ENCODE results near the gene FOXF1.

Gene FOXF1

GRCh38 chr16:86534779-86535615 is 24.7 kb downstream of the FOXF1 start:
- no peak for DNase-seq (ENCODE audit: low spot score)

GRCh38 chr16:86536621-86537020 is 26.3 kb downstream of the FOXF1 start:
- no peak for DNase-seq (ENCODE audit: low spot score)

- DNase-seq (ENCODE audit: low spot score) = no peak
These were observed 27.2 kb downstream of the FOXF1 start for GRCh38 chr16:86537486-86537885.

GRCh38 chr16:86538196-86538780 is 28.0 kb downstream of the FOXF1 start:
- no peak for DNase-seq (ENCODE audit: low spot score)

GRCh38 chr16:86540894-86541293 is 30.6 kb downstream of the FOXF1 start:
- no peak for DNase-seq (ENCODE audit: low spot score)

- DNase-seq (ENCODE audit: low spot score) = no peak
These were observed 31.2 kb downstream of the FOXF1 start for GRCh38 chr16:86541560-86541959.

GRCh38 chr16:86542756-86543750 is 32.7 kb downstream of the FOXF1 start:
- no peak for DNase-seq (ENCODE audit: low spot score)

GRCh38 chr16:86545481-86545880 is 35.2 kb downstream of the FOXF1 start:
- no peak for DNase-seq (ENCODE audit: low spot score)

- no peak for DNase-seq (ENCODE audit: low spot score)
These were observed 35.8 kb downstream of the FOXF1 start for GRCh38 chr16:86545954-86546637.

GRCh38 chr16:86546638-86547013 is 36.3 kb downstream of the FOXF1 start:
- no peak for DNase-seq (ENCODE audit: low spot score)

- DNase-seq (ENCODE audit: low spot score) = no peak
These were observed 37.0 kb downstream of the FOXF1 start for GRCh38 chr16:86547286-86547685.

- DNase-seq (ENCODE audit: low spot score) = no peak
These were observed 39.0 kb downstream of the FOXF1 start for GRCh38 chr16:86549076-86549892.

GRCh38 chr16:86549893-86550190 is 39.5 kb downstream of the FOXF1 start:
- DNase-seq (ENCODE audit: low spot score) = no peak

GRCh38 chr16:86550281-86550680 is 40.0 kb downstream of the FOXF1 start:
- DNase-seq (ENCODE audit: low spot score) = no peak

- DNase-seq (ENCODE audit: low spot score) = no peak
These were observed 43.0 kb downstream of the FOXF1 start for GRCh38 chr16:86553356-86553755.

GRCh38 chr16:86554599-86554916 is 44.2 kb downstream of the FOXF1 start:
- no peak for DNase-seq (ENCODE audit: low spot score)

- DNase-seq (ENCODE audit: low spot score) = peak; percentile 100
These were observed 44.8 kb downstream of the FOXF1 start, which contains the start of gene MTHFSD for GRCh38 chr16:86554917-86555703. MTHFSD (minus strand) TSS chr16:86555235; CDS start chr16:86555184, 51 bp downstream.

GRCh38 chr16:86555704-86556075 is 45.4 kb downstream of the FOXF1 start:
- DNase-seq (ENCODE audit: low spot score) = no peak

- DNase-seq (ENCODE audit: low spot score) = no peak
These were observed 46.2 kb downstream of the FOXF1 start for GRCh38 chr16:86556576-86556975.

- no peak for DNase-seq (ENCODE audit: low spot score)
These were observed 47.3 kb downstream of the FOXF1 start for GRCh38 chr16:86557587-86557986.

All from GM03348 (cell line).